Panc1 (cell line): ENCODE results near the gene FSIP1. TPM values are rescaled to one million over a fixed set of nuclear protein-coding genes. Genes with fewer than 3 reads are reported as not detected.

ENCODE experiments used
- ATAC-seq: fragments of 200-7000 bp; cut with Tn5 transposase; 2 replicates; pipeline ENCODE4 v1.9.1; 2020; ENCODE audit warnings: mild to moderate bottlenecking, moderate library complexity
- BruUV-seq: library from RNA; stranded (reverse); fragments of 400-500 nt; replicated peaks from 2 replicates; lab custom pipeline; 2021; lab: Mats Ljungman, UMichigan
- CTCF ChIA-PET: fragments of 300-600 bp; sonication (Branson Sonifier 250); formaldehyde crosslinking; loops from one replicate; lab custom pipeline; 2022; ENCODE audit warnings: antibody characterized with exemption; lab: Charles Lee
- POLR2A ChIA-PET: fragments of 300-600 bp; sonication (Branson Sonifier 250); formaldehyde crosslinking; loops from one replicate; lab custom pipeline; 2022; ENCODE audit warnings: antibody characterized with exemption; lab: Charles Lee
- DNase-seq: peaks from one replicate; pipeline ENCODE4 v3.0.0-alpha.2; 2010; ENCODE audit warnings: low read depth, low spot score
- H3K27ac ChIP-seq: 2 replicates; pipeline ENCODE4 v1.5.1; 2011; ENCODE audit warnings: mild to moderate bottlenecking, low read length, inconsistent platforms
- H3K27me3 ChIP-seq: fragments of 200-500 bp; sonication (Bioruptor generic); 2 replicates; pipeline ENCODE4 v1.6.0; 2014; ENCODE audit warnings: low read length, inconsistent platforms; ENCODE audit not compliant: control insufficient read depth, insufficient read depth
- H3K36me3 ChIP-seq: fragments of 200-500 bp; sonication (Bioruptor generic); 2 replicates; pipeline ENCODE4 v1.5.1; 2014; ENCODE audit warnings: inconsistent platforms, mild to moderate bottlenecking, low read length, moderate library complexity; ENCODE audit not compliant: control insufficient read depth, insufficient read depth
- H3K4me1 ChIP-seq: 2 replicates; pipeline ENCODE4 v1.5.1; 2011; ENCODE audit warnings: inconsistent platforms, mild to moderate bottlenecking, low read length, moderate library complexity; ENCODE audit not compliant: control insufficient read depth, insufficient read depth
- H3K4me3 ChIP-seq, 2 experiments: 2 replicates each; pipeline ENCODE4 v1.5.1; 2011 to 2012; ENCODE audit warnings: low read depth in 2 of 2, low read length in 2 of 2, mild to moderate bottlenecking in 2 of 2, inconsistent platforms in 1 of 2, moderate library complexity in 1 of 2
- H3K9me3 ChIP-seq: fragments of 200-500 bp; sonication (Bioruptor generic); 2 replicates; pipeline ENCODE4 v1.5.1; 2014; ENCODE audit warnings: low read depth, mild to moderate bottlenecking, inconsistent platforms, low read length, moderate library complexity; ENCODE audit not compliant: control insufficient read depth, insufficient read depth
- CTCF ChIP-seq: fragments of 450-650 bp; IDR thresholded peaks from 2 replicates; pipeline ENCODE4 v1.5.1; 2017; ENCODE audit warnings: mild to moderate bottlenecking
- POLR2AphosphoS5 ChIP-seq: IDR thresholded peaks from 2 replicates; pipeline ENCODE4 v1.6.1; 2012; ENCODE audit warnings: mild to moderate bottlenecking, low read depth, low read length, moderate library complexity
- SIN3A ChIP-seq: IDR thresholded peaks from 2 replicates; pipeline ENCODE4 v1.6.1; 2012; ENCODE audit warnings: low read depth, mild to moderate bottlenecking, low read length, moderate library complexity, borderline replicate concordance; ENCODE audit not compliant: insufficient read depth
- TCF7L2 ChIP-seq: IDR thresholded peaks from 2 replicates; pipeline ENCODE4 v1.6.1; 2011; ENCODE audit warnings: mild to moderate bottlenecking, low read depth, low read length, inconsistent platforms
- in situ Hi-C: cut with HindIII; loops from 2 replicates; pipeline ENCODE4 v1.10.0; 2016; ENCODE audit warnings: low sequenced_read_pairs, low pct_unique_long_range_greater_than_20kb
- intact Hi-C: fragments of 100-400 bp; cut with micrococcal nuclease; formaldehyde crosslinking; loops from one replicate; pipeline ENCODE4 v1.10.0; 2022; ENCODE audit not compliant: unreplicated experiment
- total RNA-seq: library from RNA; stranded (reverse); gene quantifications from one replicate; pipeline ENCODE4 v1.2.1, GENCODE V29; 2021; ENCODE audit not compliant: unreplicated experiment
- TF ChIP-seq, protein P1 (sequence below), 2 experiments: IDR thresholded peaks; 2 replicates each; pipeline ENCODE4 v1.6.1; 2011 to 2012; ENCODE audit warnings: low read depth in 2 of 2, control low read depth in 1 of 2, low read length in 1 of 2, mild to moderate bottlenecking in 1 of 2, moderate library complexity in 1 of 2; ENCODE audit not compliant: insufficient read depth in 1 of 2

Gene FSIP1
- total RNA-seq, 1 experiment from 2014 or later = 1.4 TPM

DNA sequence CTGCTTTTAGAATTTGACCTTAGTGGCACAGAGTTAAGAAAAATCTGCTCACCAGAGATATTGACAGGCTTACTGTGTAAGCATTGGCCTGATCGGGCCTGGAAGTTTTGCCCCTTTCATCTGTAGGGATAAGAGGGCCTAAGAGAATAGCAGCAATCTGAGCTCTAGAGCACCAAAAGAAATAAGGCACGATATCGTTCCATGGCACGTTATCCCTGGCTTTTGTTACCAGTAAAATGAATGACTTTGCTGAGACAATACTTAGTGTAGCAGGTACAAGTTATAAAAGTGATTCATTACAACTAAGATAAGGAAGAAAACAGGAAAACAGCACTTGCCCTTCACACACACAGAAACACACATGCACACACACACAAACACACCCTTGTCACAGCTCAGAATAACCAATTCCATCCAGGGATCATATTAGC is 196.8 kb downstream of the FSIP1 start:
- no peak overlapping the region for H3K4me3 ChIP-seq
- H3K4me1 ChIP-seq = no peaks in the 10 kb centered on the region
- no peaks in the 10 kb centered on the region for H3K36me3 ChIP-seq
- DNase-seq = no peak
- H3K27me3 ChIP-seq = peaks cover 2% of the 10 kb centered on the region; the same call in 1 of the 2 replicates
- ATAC-seq = no peak
- no peak for TF ChIP-seq SIN3A
- CTCF ChIA-PET = no interaction called here
- in situ Hi-C loops (no loop called here), intact Hi-C loops (no loop called here)
- no peaks in the 10 kb centered on the region for H3K9me3 ChIP-seq
- POLR2A ChIA-PET = no interaction called here
- no peak overlapping the region for H3K27ac ChIP-seq
- BruUV-seq = TSS peak; percentile 19

DNA sequence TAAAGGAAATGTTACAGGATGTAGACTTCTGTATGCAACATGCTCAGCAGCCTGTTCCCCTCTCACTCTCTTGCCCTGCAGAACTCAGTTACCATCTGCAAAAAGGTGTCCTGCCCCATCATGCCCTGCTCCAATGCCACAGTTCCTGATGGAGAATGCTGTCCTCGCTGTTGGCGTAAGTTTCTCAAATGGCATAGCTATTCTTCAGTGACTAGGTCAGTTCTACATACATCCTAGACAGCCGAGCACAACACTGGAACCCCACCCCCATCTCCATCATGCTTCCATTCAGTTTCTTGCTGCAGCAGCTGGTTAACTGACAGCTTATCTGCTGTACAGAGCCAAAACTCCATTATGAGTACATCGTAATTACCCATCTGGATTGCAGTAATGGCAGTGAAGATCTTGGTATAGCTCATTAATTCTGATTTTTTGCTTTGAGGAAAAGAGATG is 197.2 kb downstream of the FSIP1 start:
- ChIA-PET POLR2A (no interaction called here), CTCF (no interaction called here)
- ATAC-seq (no peak), DNase-seq (no peak)
- in situ Hi-C loops (no loop called here), intact Hi-C loops (no loop called here)
- Histone ChIP-seq H3K27ac (no peak overlapping the region), H3K27me3 (peaks cover 2% of the 10 kb centered on the region; the same call in 1 of the 2 replicates), H3K4me1 (no peaks in the 10 kb centered on the region), H3K4me3 (no peak overlapping the region), H3K36me3 (no peaks in the 10 kb centered on the region), H3K9me3 (no peaks in the 10 kb centered on the region)
- BruUV-seq = no TSS peak
- no peak for TF ChIP-seq SIN3A
- no peak for TF ChIP-seq CTCF
- TF ChIP-seq, protein P1, sequence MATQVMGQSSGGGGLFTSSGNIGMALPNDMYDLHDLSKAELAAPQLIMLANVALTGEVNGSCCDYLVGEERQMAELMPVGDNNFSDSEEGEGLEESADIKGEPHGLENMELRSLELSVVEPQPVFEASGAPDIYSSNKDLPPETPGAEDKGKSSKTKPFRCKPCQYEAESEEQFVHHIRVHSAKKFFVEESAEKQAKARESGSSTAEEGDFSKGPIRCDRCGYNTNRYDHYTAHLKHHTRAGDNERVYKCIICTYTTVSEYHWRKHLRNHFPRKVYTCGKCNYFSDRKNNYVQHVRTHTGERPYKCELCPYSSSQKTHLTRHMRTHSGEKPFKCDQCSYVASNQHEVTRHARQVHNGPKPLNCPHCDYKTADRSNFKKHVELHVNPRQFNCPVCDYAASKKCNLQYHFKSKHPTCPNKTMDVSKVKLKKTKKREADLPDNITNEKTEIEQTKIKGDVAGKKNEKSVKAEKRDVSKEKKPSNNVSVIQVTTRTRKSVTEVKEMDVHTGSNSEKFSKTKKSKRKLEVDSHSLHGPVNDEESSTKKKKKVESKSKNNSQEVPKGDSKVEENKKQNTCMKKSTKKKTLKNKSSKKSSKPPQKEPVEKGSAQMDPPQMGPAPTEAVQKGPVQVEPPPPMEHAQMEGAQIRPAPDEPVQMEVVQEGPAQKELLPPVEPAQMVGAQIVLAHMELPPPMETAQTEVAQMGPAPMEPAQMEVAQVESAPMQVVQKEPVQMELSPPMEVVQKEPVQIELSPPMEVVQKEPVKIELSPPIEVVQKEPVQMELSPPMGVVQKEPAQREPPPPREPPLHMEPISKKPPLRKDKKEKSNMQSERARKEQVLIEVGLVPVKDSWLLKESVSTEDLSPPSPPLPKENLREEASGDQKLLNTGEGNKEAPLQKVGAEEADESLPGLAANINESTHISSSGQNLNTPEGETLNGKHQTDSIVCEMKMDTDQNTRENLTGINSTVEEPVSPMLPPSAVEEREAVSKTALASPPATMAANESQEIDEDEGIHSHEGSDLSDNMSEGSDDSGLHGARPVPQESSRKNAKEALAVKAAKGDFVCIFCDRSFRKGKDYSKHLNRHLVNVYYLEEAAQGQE (IDR thresholded peaks at IDR 0.05; ENCODE audit: insufficient read depth in 1 of 2, low read depth in 2 of 2, low read length in 1 of 2) = no peak
- no peak for TF ChIP-seq TCF7L2
- TF ChIP-seq POLR2AphosphoS5 = no peak

DNA sequence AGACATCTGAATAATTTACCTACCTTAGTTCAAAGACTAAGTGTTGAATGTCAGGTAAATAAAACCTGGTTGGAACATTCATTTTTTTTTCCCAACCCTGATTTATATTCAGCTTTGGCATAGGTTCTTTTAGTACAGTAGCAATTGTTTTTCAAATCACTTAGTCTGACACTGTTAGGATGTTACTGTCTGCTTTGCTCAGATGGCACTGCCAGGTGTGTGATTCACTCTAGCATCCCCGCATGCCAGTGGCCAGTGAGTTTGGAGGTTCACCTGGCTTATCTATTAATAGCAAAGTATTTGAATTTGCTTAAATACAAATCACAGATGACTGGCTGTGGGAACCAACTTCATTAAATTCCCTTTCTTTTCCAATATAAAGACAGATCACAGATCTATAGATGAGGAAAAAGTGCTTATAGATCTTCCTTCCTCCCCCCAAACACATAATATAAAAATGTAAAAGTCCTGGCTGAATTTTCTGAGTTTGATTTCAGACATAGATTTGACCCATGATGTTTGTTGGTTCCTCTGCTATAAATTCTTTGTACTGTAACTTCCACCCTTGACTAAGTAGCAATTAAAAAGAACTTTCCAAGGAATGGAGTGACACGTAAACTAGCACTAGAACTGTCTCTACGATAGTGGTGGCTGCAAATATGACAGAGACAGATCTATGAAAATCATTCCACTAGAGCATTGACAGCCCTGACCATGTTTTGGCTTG is 197.8 kb downstream of the FSIP1 start:
- H3K9me3 ChIP-seq = no peaks in the 10 kb centered on the region
- ChIA-PET POLR2A (no interaction called here), CTCF (interaction anchor here (0.5 kb wide), 1 partner anchor 661 kb away, joined by 4 read pairs; no protein-coding TSS in a partner anchor)
- peaks cover 2% of the 10 kb centered on the region; the same call in 1 of the 2 replicates for H3K27me3 ChIP-seq
- H3K36me3 ChIP-seq = no peaks in the 10 kb centered on the region
- no peak overlapping the region for H3K27ac ChIP-seq
- no peak for ATAC-seq
- no TSS peak for BruUV-seq
- no peaks in the 10 kb centered on the region for H3K4me1 ChIP-seq
- DNase-seq = no peak
- intact Hi-C loops = loop anchor here (5.0 kb wide), 2 partner anchors 768 to 878 kb away; no protein-coding TSS in a partner anchor
- in situ Hi-C loops = no loop called here
- no peak for TF ChIP-seq POLR2AphosphoS5
- no peak overlapping the region for H3K4me3 ChIP-seq
